Measurements from ENCODE around the gene ZNHIT6. TPM values are rescaled to one million over a fixed set of nuclear protein-coding genes. Genes with fewer than 3 reads are reported as not detected.

ZNHIT6 gene
- total and polyA plus RNA-seq, 2 donors (not counting 1 experiment from before 2014, with no cell fraction given), result 6.0 to 16.3 TPM

GRCh38 chr1:85697895-85698294 is 10.3 kb downstream of the ZNHIT6 start:
- Histone ChIP-seq H3K27me3 (replicated peaks in 1 of 4; ENCODE audit: control extremely low read depth in 1 of 4, control insufficient read depth in 3 of 4, insufficient read depth in 4 of 4, low read length in 3 of 4) (no peaks in the 10 kb centered on the region), H3K4me1 (ENCODE audit: control insufficient read depth in 2 of 2, insufficient read depth in 2 of 2, low read length in 2 of 2) (no peaks in the 10 kb centered on the region), H3K4me3 (ENCODE audit: control extremely low read depth in 1 of 5, extremely low read depth in 1 of 5, insufficient read depth in 1 of 5, low read depth in 2 of 5, low read length in 4 of 5) (no peak overlapping the region), H3K9me3 (ENCODE audit: control extremely low read depth in 1 of 3, control insufficient read depth in 2 of 3, insufficient read depth in 1 of 3, low read length in 2 of 3) (no peaks in the 10 kb centered on the region), H3K9ac (ENCODE audit: low read length) (no peak overlapping the region), H3K27ac (ENCODE audit: low read length in 2 of 2) (no peak overlapping the region), H3K79me2 (ENCODE audit: control insufficient read depth, insufficient read depth, low read length) (peaks cover 12% of the 10 kb centered on the region), H3K4me2 (replicated peaks; ENCODE audit: low read depth, low read length, poor library complexity, severe bottlenecking) (no peak overlapping the region), H2AFZ (ENCODE audit: insufficient read depth, low read depth, low read length, poor library complexity, severe bottlenecking) (no peak overlapping the region), H4K20me1 (ENCODE audit: control insufficient read depth, insufficient read depth, low read length, poor library complexity, severe bottlenecking) (peaks cover 7% of the 10 kb centered on the region), H3K36me3 (replicated peaks in 1 of 2; ENCODE audit: control extremely low read depth in 1 of 2, control insufficient read depth in 1 of 2, extremely low read depth in 1 of 2, insufficient read depth in 2 of 2, low read length in 1 of 2) (peaks cover 4 to 24% of the 10 kb centered on the region in 2 experiments)
- no peak for ATAC-seq (ENCODE audit: low read depth)
- ChIA-PET POLR2A (no interaction called here), CTCF (no interaction called here)
- no peaks in the 10 kb centered on the region for H3K9me3 Mint-ChIP-seq (ENCODE audit: insufficient read depth)
- no peak overlapping the region for H3K27ac Mint-ChIP-seq
- DNase-seq, result no peak
- H3K27me3 Mint-ChIP-seq, result no peaks in the 10 kb centered on the region
- H3K4me3 Mint-ChIP-seq, result no peak overlapping the region
- H3K4me1 Mint-ChIP-seq, result peaks cover 8% of the 10 kb centered on the region
- TF ChIP-seq EZH2 (IDR thresholded peaks at IDR 0.05; ENCODE audit: borderline replicate concordance, insufficient read depth, low read depth, low read length, poor library complexity, severe bottlenecking), result no peak
- TF ChIP-seq CTCF (IDR thresholded peaks at IDR 0.05), result no peak
- intact Hi-C loops (cut with micrococcal nuclease), result no loop called here

- no peaks in the 10 kb centered on the region for H3K9me3 ChIP-seq (ENCODE audit: control extremely low read depth in 1 of 3, control insufficient read depth in 2 of 3, insufficient read depth in 1 of 3, low read length in 2 of 3)
- H3K4me2 ChIP-seq (replicated peaks; ENCODE audit: low read depth, low read length, poor library complexity, severe bottlenecking), result no peak overlapping the region
- no peaks in the 10 kb centered on the region for H3K4me1 ChIP-seq (ENCODE audit: control insufficient read depth in 2 of 2, insufficient read depth in 2 of 2, low read length in 2 of 2)
- no peaks in the 10 kb centered on the region for H3K27me3 Mint-ChIP-seq
- no peaks in the 10 kb centered on the region for H3K9me3 Mint-ChIP-seq (ENCODE audit: insufficient read depth)
- peaks cover 18% of the 10 kb centered on the region for H3K79me2 ChIP-seq (ENCODE audit: control insufficient read depth, insufficient read depth, low read length)
- peaks cover 2% of the 10 kb centered on the region for H3K4me1 Mint-ChIP-seq
- CTCF ChIA-PET, result interaction anchor here (0.7 to 2.8 kb wide), 7 partner anchors 17 to 395 kb away, joined by 3 to 19 read pairs (median 3); no protein-coding TSS in a partner anchor
- POLR2A ChIA-PET, result no interaction called here
- peaks cover 8% of the 10 kb centered on the region for H4K20me1 ChIP-seq (ENCODE audit: control insufficient read depth, insufficient read depth, low read length, poor library complexity, severe bottlenecking)
- no peak overlapping the region for H2AFZ ChIP-seq (ENCODE audit: insufficient read depth, low read depth, low read length, poor library complexity, severe bottlenecking)
- intact Hi-C loops (cut with micrococcal nuclease), result loop anchor here (1.0 kb wide), 1 partner anchor 385 kb away; no protein-coding TSS in a partner anchor
- DNase-seq, result no peak
- TF ChIP-seq EZH2 (IDR thresholded peaks at IDR 0.05; ENCODE audit: borderline replicate concordance, insufficient read depth, low read depth, low read length, poor library complexity, severe bottlenecking), result no peak
- TF ChIP-seq CTCF (IDR thresholded peaks at IDR 0.05), result peak; percentile 25
- H3K9ac ChIP-seq (ENCODE audit: low read length), result no peak overlapping the region
- H3K27ac ChIP-seq (ENCODE audit: low read length in 2 of 2), result no peak overlapping the region
- no peak overlapping the region for H3K4me3 ChIP-seq (ENCODE audit: control extremely low read depth in 1 of 5, extremely low read depth in 1 of 5, insufficient read depth in 1 of 5, low read depth in 2 of 5, low read length in 4 of 5)
- ATAC-seq (ENCODE audit: low read depth), result no peak
- no peak overlapping the region for H3K27ac Mint-ChIP-seq
- no peak overlapping the region for H3K4me3 Mint-ChIP-seq
- no peaks in the 10 kb centered on the region for H3K27me3 ChIP-seq (replicated peaks in 1 of 4; ENCODE audit: control extremely low read depth in 1 of 4, control insufficient read depth in 3 of 4, insufficient read depth in 4 of 4, low read length in 3 of 4)
- peaks cover 5 to 9% of the 10 kb centered on the region in 2 experiments for H3K36me3 ChIP-seq (replicated peaks in 1 of 2; ENCODE audit: control extremely low read depth in 1 of 2, control insufficient read depth in 1 of 2, extremely low read depth in 1 of 2, insufficient read depth in 2 of 2, low read length in 1 of 2)
- no CpG with 5 or more reads among the region's 1 CpG for WGBS (ENCODE audit: insufficient coverage)
Measured at GRCh38 chr1:85692730-85693314, 15.4 kb downstream of the ZNHIT6 start.

Measured in B cell (primary cell).